HG02981 (cell line): ENCODE results near the gene NCF1.
"Not testable (repeated sequence)": the region's sequence is repeated elsewhere in the genome, so short reads cannot be mapped to it uniquely, and the experiment has no call there.

Source experiments
- ATAC-seq: cut with Tn5 transposase; IDR thresholded peaks from one replicate; pipeline ENCODE4 v1.9.1; 2021; ENCODE audit warnings: mild to moderate bottlenecking, moderate library complexity; ENCODE audit not compliant: unreplicated experiment

Gene NCF1

GRCh38 chr7:74783595-74783994, 9.8 kb downstream of the NCF1 start:
- ATAC-seq, result not testable (repeated sequence)

DNA sequence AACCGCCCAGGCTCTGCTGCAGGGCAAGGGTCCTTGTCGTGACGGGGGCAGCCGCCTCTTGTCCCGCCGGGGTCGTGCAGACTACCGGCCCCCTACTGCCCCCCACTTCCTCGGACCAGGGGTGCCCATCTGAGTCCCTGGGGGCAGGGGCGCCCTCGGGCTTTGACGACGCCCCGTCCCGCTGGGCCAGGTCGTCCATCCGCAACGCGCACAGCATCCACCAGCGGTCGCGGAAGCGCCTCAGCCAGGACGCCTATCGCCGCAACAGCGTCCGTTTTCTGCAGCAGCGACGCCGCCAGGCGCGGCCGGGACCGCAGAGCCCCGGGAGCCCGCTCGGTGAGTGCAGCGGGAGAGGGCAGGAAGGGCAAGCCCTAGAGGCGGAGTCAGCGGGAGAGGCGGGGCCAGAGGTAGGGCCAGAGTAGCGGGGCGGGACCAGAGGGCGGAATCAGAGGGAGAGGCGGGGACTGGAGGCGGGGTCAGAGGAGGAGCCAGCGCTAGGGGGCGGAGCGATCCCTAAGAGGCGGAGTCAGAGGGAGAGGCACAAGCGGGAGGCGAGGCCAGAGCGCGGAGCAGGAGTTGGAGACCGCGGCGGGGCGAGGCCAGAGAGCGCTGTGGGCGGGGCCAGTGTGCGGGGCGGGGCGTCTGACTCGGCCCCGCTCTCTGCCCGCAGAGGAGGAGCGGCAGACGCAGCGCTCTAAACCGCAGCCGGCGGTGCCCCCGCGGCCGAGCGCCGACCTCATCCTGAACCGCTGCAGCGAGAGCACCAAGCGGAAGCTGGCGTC, 14.7 kb downstream of the NCF1 start:
- ATAC-seq, result peak; percentile 86

DNA sequence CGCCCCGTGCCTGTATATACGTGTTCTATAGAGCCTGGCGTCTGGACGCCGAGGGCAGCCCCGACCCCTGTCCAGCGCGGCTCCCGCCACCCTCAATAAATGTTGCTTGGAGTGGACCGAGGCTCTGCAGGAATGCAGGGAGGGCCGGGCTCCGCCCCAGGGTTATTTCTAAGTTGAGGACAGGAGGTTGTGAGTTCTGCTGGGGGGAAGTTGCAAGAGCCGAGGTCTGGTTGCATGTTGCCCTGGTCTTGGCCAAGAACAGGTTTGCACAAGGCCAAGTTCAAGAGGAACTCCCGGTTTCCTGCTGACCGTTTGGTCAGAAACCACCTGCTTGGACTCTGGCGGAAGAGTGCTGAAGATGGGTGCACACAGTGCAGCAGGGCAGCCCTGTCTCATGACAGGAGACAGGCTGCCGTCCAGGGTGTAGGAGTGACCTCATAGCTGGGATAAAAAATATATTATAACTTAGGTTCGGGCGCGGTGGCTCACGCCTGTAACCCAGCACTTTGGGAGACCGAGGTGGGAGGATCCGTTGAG, 15.5 kb downstream of the NCF1 start:
- not testable (repeated sequence) for ATAC-seq

GRCh38 chr7:74797848-74798622, 24.2 kb downstream of the NCF1 start:
- ATAC-seq, result not testable (repeated sequence)

- not testable (repeated sequence) for ATAC-seq
Observed at GRCh38 chr7:74798644-74799043, 24.8 kb downstream of the NCF1 start.

DNA sequence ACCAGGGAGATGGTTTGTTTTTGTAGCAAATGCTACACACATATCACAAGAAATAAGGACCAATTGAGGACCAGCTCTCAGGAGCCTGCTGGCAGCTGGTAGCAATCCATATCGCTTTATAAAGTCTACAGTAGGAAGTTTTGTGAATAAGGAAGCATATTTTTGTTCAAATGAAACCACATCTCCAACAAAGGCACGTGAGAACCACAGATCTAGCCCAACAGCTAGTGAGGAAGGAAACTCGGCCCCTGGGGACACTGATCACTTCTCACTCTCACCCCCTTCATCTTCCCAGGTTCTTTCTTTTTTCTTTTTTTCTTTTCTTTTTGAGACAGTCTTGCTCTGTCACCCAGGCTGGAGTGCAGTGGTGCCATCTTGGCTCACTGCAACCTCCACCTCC, 42.1 kb downstream of the NCF1 start:
- not testable (repeated sequence) for ATAC-seq

GRCh38 chr7:74820146-74820805, 46.5 kb downstream of the NCF1 start:
- peak; percentile 79 for ATAC-seq

DNA sequence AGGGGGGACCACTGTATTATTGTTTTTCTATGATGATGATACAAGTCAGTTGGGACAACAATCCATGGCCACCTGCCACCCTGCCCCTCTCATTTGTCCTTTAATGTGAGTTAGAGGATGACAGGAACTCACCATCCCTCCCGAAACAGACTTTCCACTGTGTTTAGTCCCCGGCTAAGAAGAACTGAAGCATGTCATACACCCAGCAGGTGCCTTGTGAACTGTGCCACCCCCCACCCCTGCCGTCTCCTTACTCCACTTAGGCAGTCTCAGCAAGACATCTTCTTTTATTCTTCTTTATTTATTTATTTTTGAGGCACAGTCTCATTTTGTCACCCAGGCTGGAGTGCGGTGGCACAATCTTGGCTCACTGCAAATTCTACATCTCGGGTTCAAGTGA, 47.4 kb downstream of the NCF1 start:
- not testable (repeated sequence) for ATAC-seq

DNA sequence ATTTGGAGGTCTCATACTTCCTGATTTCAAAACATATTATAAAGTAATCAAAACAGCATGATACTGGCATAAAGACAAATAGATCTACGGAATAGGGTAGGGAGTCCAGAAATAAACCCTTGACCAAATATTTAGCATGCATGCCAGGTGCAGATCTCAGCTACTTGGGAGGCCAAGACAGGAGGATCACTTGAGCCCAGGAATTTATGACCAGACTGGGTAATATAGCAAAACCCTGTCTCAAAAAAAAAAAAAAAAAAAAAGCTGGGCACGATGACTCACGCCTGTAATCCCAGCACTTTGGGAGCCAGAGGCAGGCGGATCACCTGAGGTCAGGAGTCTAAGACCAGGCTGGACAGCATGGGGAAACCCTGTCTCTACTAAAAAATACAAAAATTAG, 56.1 kb downstream of the NCF1 start:
- not testable (repeated sequence) for ATAC-seq

- ATAC-seq, result not testable (repeated sequence)
Observed at GRCh38 chr7:74830411-74830810, 56.6 kb downstream of the NCF1 start.
